NCI-H128 (cell line): ENCODE measurements around the gene TPP2.

Experiments
- DNase-seq: peaks from one replicate; lab custom pipeline; 2025; ENCODE audit not compliant: unreplicated experiment; lab: John Stamatoyannopoulos, UW

Gene TPP2

GRCh38 chr13:102721800-102722231 is 125.0 kb downstream of the TPP2 start:
- DNase-seq, result no peak

- no peak for DNase-seq
These were observed 128.1 kb downstream of the TPP2 start for GRCh38 chr13:102724923-102725322.

DNA sequence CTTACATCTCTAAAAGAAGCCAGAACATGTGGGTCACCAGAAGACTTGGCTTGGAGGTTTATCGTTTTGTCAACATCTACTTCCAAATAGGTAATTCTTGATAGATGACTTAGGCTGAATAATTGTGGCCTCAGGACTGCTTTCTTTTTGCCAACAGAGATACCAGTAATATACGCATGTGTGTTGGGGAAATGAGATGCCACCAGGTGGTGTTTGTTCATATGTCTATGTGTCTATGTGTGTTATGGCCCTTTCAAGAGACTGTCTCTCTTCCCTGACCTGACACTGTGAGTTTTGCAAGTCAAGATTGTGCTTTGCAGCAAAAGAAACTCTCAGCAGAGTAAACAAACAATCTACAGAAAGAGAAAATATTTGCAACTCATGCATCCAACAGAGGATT is 129.6 kb downstream of the TPP2 start:
- no peak for DNase-seq
